A673 (cell line): Measurements from ENCODE around the gene RNF215. TPM values are rescaled to one million over a fixed set of nuclear protein-coding genes. Genes with fewer than 3 reads are reported as not detected.
A peak's percentile ranks its signal among the peaks of the same experiment; 100 is the strongest.

ENCODE experiments used
- BruUV-seq: library from RNA; stranded (reverse); fragments of 400-500 nt; replicated peaks from 2 replicates; lab custom pipeline; 2021; lab: Mats Ljungman, UMichigan
- CTCF ChIA-PET: fragments of 300-600 bp; sonication (Branson Sonifier 250); formaldehyde crosslinking; loops from one replicate; lab custom pipeline; 2022; ENCODE audit warnings: antibody characterized with exemption; lab: Charles Lee
- POLR2A ChIA-PET: fragments of 300-600 bp; sonication (Branson Sonifier 250); formaldehyde crosslinking; loops from one replicate; lab custom pipeline; 2022; ENCODE audit warnings: antibody characterized with exemption; ENCODE audit not compliant: low non-redundant PET; lab: Charles Lee
- DNase-seq: peaks from one replicate; pipeline ENCODE4 v3.0.0-alpha.2; 2015; ENCODE audit warnings: low spot score
- H3K27ac ChIP-seq: fragments of 200-600 bp; sonication (generic); 2 replicates; pipeline ENCODE4 v1.5.1; 2016; ENCODE audit warnings: mixed run types, low read depth, mild to moderate bottlenecking, mixed read lengths, antibody characterized with exemption, low read length; ENCODE audit not compliant: poor library complexity, severe bottlenecking
- H3K27me3 ChIP-seq: fragments of 200-600 bp; sonication (generic); replicated peaks from 2 replicates; pipeline ENCODE4 v1.6.1; 2017; ENCODE audit warnings: mixed run types, low read depth, mild to moderate bottlenecking, mixed read lengths, antibody characterized with exemption, low read length; ENCODE audit not compliant: insufficient read depth, poor library complexity
- H3K36me3 ChIP-seq: fragments of 200-600 bp; sonication (generic); 2 replicates; pipeline ENCODE4 v1.6.1; 2016; ENCODE audit warnings: mixed run types, mild to moderate bottlenecking, mixed read lengths, antibody characterized with exemption, low read length; ENCODE audit not compliant: insufficient read depth, poor library complexity, severe bottlenecking
- H3K4me1 ChIP-seq: fragments of 200-600 bp; sonication (generic); 2 replicates; pipeline ENCODE4 v1.6.1; 2017; ENCODE audit warnings: mixed run types, mild to moderate bottlenecking, mixed read lengths, antibody characterized with exemption, low read length; ENCODE audit not compliant: insufficient read depth, poor library complexity, severe bottlenecking
- H3K4me3 ChIP-seq: fragments of 200-600 bp; sonication (generic); 2 replicates; pipeline ENCODE4 v1.5.1; 2016; ENCODE audit warnings: low read depth, mixed run types, mild to moderate bottlenecking, mixed read lengths, low read length; ENCODE audit not compliant: poor library complexity, severe bottlenecking
- H3K9me3 ChIP-seq: fragments of 200-600 bp; sonication (generic); 2 replicates; pipeline ENCODE4 v1.6.1; 2016; ENCODE audit warnings: mixed run types, low read depth, mild to moderate bottlenecking, mixed read lengths, antibody characterized with exemption, low read length; ENCODE audit not compliant: poor library complexity, severe bottlenecking
- CTCF ChIP-seq: fragments of 300-800, 200-600 bp; sonication (generic); conservative IDR thresholded peaks from 2 replicates; pipeline ENCODE4 v1.5.1; 2017; ENCODE audit warnings: low read depth, mild to moderate bottlenecking, antibody characterized with exemption, low read length, moderate library complexity, mixed read lengths
- EZH2 ChIP-seq: fragments of 200-600 bp; sonication (generic); IDR thresholded peaks from 2 replicates; pipeline ENCODE4 v1.6.1; 2017; ENCODE audit warnings: borderline replicate concordance, low read depth, mild to moderate bottlenecking, mixed read lengths, antibody characterized with exemption, low read length; ENCODE audit not compliant: poor library complexity, severe bottlenecking
- intact Hi-C: fragments of 100-400 bp; cut with micrococcal nuclease; formaldehyde crosslinking; loops from one replicate; pipeline ENCODE4 v1.10.0; 2022; ENCODE audit not compliant: unreplicated experiment
- total RNA-seq: library from RNA; stranded (reverse); gene quantifications from 2 replicates; pipeline ENCODE4 v1.2.3, GENCODE V29; 2021

RNF215 gene
- total RNA-seq, 1 experiment from 2014 or later, result 18.9 TPM

- DNase-seq, result no peak
- POLR2A ChIA-PET, result no interaction called here
- peaks cover 16% of the 10 kb centered on the region for H3K4me1 ChIP-seq
- CTCF ChIA-PET, result no interaction called here
- TF ChIP-seq CTCF, result no peak
- no peak for TF ChIP-seq EZH2
- H3K27me3 ChIP-seq, result no peaks in the 10 kb centered on the region
- H3K27ac ChIP-seq, result no peak overlapping the region
- intact Hi-C loops, result no loop called here
- no peaks in the 10 kb centered on the region for H3K36me3 ChIP-seq
- H3K4me3 ChIP-seq, result no peak overlapping the region
- BruUV-seq, result no TSS peak
- no peaks in the 10 kb centered on the region for H3K9me3 ChIP-seq
Observed at GRCh38 chr22:30392661-30393321, 5.6 kb upstream of the RNF215 start.

GRCh38 chr22:30390974-30391691 is 3.9 kb upstream of the RNF215 start:
- intact Hi-C loops, result no loop called here
- no peak for TF ChIP-seq EZH2
- peak; percentile 63 for TF ChIP-seq CTCF
- Histone ChIP-seq H3K9me3 (no peaks in the 10 kb centered on the region), H3K4me3 (no peak overlapping the region), H3K27me3 (no peaks in the 10 kb centered on the region), H3K36me3 (no peaks in the 10 kb centered on the region), H3K4me1 (peaks cover 12% of the 10 kb centered on the region), H3K27ac (peak overlapping the region; percentile 54)
- BruUV-seq, result no TSS peak
- ChIA-PET CTCF (interaction anchor here (0.6 to 0.8 kb wide), 2 partner anchors 131 to 1022 kb away, joined by 3 to 5 read pairs; no protein-coding TSS in a partner anchor), POLR2A (no interaction called here)
- DNase-seq, result peak; percentile 71

- ChIA-PET POLR2A (no interaction called here), CTCF (no interaction called here)
- no peak for DNase-seq
- BruUV-seq, result no TSS peak
- no peak for TF ChIP-seq EZH2
- no peak for TF ChIP-seq CTCF
- peak overlapping the region; percentile 54 for H3K27ac ChIP-seq
- H3K4me3 ChIP-seq, result peak overlapping the region; percentile 58
- no peaks in the 10 kb centered on the region for H3K9me3 ChIP-seq
- peaks cover 4% of the 10 kb centered on the region for H3K4me1 ChIP-seq
- no peaks in the 10 kb centered on the region for H3K27me3 ChIP-seq
- intact Hi-C loops, result loop anchor here (2.0 kb wide), 1 partner anchor 124 kb away; no protein-coding TSS in a partner anchor
- H3K36me3 ChIP-seq, result no peaks in the 10 kb centered on the region
Observed at GRCh38 chr22:30386608-30386959, 627 bp downstream of the RNF215 start.
